GM18951 (cell line): Measurements from ENCODE around the gene MAP3K4.
"Not testable (repeated sequence)": the region's sequence is repeated elsewhere in the genome, so short reads cannot be mapped to it uniquely, and the experiment has no call there.

Experiments
- POLR2A ChIP-seq: IDR thresholded peaks from 4 replicates; pipeline ENCODE4 v1.6.1; 2011; ENCODE audit warnings: mild to moderate bottlenecking; ENCODE audit not compliant: insufficient read length, insufficient read depth; ENCODE audit errors: extremely low read depth
- in situ Hi-C: fragments of 300-500 bp; cut with MboI; formaldehyde crosslinking; loops from one replicate; pipeline ENCODE4 v1.12.0; 2022; ENCODE audit warnings: low sequenced_read_pairs, mixed read lengths, inconsistent platforms; ENCODE audit not compliant: unreplicated experiment

MAP3K4 gene

DNA sequence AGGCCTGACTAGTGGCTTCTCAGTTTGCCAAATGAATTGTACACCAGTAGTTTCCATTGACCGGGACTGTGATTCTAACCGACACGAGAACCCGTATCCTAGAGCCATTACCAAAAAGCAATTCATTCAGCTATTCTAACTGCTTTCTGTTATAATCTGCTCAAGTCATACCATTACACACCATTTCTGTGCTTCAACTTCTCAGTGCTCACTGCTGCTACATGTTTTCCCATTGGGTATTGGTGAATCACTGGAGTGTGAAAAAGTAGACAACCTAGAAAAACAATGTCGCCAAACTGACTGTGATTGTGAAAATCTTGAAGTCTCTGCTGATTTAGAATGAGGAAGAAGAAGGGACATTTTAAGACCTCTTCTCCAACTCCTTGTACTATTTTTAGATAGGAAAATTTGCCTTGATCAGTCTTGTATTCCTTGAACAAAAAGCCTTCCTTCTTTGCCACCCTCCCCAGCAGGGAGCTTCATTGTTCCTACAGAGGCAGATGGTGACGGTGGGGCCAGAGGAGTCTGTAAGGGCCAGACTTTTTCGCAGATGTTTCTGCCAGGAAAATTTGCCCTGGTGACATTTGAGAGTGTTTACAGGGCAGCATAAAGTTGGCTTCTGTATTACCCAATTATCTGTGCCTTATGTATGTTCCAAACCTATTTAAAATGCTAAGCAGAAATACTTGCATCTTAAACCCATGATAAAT is 31.7 kb upstream of the MAP3K4 start:
- no peak for TF ChIP-seq POLR2A
- in situ Hi-C loops = no loop called here

DNA sequence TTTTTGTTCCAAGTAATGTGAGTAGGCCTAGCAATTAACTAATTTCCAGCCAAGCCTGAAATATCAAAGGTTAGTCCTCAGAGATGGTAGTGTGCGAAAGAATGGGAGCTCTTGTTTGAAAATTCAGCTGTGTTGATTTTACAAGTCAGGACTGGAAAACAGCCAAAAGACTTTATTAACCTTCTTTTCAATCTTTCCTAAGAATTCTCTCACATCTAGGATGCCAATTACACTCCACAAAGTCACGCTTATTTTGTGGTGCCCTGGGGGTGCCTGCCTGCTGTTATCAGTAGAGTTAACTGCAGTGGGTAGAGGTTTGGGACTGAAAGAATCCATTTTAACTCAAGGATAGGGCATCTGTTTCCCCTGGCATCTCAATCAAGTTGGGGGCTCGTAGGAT is 30.7 kb upstream of the MAP3K4 start:
- TF ChIP-seq POLR2A = no peak
- in situ Hi-C loops = no loop called here

DNA sequence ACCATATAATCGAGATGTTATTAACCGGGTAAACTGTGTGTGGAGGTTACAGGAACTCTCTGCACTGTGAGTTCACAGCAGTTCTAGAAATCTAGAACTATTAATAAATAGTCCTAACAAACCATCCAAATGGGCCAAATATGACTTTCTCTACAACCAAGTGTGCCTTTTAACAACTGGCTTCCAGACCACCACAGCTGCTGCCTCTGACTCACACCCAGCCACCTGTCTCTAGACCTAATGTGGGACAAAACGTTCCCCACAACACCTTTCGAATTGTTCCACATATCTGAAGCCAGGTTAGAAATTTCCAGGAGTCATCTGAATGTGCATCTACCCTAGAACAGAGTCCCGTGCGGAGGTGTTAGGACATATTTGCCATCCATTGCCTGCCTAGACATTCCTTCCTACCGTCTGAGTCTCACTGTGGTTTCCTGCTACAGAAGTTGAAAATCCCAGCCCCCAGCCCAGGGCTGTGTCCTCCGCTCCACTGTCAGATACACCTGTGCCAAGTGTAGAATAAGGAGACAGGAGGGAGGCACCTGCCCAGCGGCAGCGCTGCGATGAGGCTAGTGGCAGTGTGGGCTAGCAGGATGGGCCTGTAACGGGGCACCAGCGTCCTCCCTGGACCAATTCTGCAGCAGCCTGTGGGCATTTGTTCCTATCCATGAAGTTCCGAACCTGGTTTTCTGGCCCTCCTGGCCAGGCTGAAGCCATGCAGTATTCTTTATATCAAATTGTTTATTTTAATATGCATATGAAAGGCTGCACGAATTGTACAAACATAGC is 28.5 kb upstream of the MAP3K4 start:
- no peak for TF ChIP-seq POLR2A
- in situ Hi-C loops = no loop called here

DNA sequence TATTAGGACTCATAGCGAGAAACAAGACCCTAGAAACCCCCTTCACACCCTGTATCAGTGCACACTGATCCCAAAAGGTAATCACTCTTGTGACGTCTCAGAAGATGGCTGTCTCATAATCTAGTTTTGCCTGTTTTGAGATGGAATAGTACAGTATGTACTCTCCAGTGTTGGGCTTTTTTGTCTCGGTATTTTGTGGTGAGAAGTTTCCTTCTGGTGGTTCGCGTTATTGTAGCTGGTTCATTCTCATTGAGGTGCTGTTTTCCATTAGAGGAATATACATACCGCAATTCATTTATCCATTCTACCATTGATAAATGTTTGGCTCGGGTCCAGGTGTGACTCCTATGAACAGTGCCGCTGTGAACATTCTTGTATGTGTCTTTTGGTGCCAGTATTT is 27.9 kb upstream of the MAP3K4 start:
- in situ Hi-C loops = no loop called here

DNA sequence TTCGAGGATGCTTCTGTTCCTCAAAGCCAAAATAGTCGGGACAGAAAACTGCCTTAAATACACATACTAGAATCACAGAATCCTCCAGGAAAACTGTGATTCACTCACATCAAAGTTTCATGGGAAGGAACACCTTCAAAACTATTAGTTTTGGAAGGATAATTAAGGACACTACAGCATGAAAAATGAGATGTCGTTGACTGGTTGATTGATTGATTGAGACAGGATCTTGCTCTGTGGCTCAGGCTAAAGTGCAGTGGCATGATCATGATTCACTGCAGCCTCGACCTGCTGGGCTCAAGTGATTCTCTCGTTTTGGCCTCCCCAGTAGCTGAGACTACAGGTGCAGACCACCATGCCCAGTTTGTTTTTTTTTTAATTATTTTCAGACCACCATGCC is 25.7 kb upstream of the MAP3K4 start:
- in situ Hi-C loops = no loop called here
- no peak for TF ChIP-seq POLR2A

More for the DNA sequence above, 27.9 kb upstream of the MAP3K4 start:
- TF ChIP-seq POLR2A = no peak

DNA sequence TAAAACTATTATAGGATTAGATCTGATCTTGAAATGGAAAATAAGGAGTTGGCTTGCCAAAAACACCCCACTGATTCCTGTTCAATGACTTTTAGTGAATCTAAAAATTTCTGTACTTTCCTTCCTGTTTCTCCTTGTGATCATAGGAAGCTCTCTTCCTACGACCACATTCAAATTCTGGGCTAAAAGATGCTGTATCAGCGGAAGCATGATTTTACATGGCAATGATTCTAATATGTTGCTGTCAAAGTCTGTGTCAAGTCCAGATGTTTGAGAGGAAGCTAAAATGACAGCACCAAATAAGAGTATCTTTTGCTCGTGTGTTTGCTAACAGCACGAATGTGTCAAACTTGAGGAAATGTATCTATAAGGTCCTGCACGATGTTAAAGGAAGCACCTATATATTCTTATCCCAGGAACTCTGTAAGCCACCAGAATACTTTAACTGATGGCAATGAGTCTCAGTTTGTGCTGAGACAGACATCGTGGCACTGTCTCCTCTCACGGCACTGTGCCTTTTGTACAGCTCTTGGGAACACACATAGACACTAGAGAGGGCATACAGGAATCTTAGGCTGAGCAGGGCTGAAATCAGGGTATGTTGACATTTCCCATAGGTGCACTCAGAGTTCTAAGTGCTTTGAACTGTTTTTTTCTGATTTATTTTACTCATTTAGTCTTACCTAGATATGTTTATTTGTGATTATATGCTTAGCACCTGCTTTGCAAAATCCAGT is 24.9 kb upstream of the MAP3K4 start:
- in situ Hi-C loops = no loop called here
- TF ChIP-seq POLR2A = no peak

DNA sequence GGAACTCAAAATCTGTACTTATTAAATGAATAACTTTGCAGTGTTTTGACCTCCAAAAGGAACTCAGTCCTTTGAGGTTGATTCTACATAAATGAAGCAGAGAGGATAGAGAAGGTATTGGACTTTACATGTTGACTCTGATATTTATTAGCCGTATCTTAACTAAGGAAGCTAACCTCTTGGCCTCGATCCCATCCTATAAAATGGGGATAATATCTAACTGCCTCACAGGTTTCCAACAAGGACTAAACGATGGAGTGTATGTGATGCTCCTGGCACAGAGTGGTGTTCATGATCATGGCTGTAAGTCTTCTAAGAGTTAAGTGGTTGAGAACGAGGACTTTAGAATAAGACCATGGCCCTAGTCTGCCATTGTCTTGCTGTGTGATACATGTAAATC is 24.2 kb upstream of the MAP3K4 start:
- in situ Hi-C loops = no loop called here
- TF ChIP-seq POLR2A = no peak

DNA sequence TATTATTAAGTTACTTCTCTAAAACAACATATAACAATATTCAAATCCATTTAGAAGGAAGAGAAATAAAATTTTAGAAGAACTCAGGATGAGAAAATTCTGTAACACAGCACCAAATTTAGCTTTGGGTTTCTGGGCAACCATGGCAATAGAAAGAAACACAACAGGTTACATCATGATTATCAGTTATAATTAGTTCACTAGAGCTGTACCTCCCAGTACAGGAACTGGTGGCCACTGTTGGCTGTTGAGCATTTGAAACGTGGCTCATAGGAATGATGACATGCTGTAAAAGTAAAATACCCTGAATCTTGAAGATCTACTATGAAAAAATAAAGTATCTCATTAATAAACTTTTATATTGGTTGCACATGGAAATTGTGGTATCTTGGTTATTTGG is 23.7 kb upstream of the MAP3K4 start:
- in situ Hi-C loops = no loop called here
- TF ChIP-seq POLR2A = no peak

DNA sequence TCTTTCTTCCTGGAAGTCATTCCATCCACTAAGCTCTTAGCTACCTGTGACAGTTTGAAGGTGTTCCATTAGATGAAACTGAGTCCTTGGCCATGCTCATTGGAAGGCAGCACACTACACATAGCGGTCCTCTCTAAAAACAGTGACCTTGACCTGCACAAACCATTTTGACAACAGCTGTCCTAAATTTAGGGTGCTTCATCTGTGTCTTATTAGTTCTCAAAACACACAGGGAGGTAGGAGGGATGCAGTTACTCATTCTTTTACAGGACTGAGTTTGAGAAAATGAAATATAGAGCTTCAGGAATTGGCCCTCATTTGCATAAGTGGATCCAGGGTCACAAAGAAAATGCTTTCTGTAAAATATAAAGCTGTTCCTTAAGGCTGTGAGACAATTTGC is 20.4 kb upstream of the MAP3K4 start:
- in situ Hi-C loops = no loop called here
- no peak for TF ChIP-seq POLR2A

DNA sequence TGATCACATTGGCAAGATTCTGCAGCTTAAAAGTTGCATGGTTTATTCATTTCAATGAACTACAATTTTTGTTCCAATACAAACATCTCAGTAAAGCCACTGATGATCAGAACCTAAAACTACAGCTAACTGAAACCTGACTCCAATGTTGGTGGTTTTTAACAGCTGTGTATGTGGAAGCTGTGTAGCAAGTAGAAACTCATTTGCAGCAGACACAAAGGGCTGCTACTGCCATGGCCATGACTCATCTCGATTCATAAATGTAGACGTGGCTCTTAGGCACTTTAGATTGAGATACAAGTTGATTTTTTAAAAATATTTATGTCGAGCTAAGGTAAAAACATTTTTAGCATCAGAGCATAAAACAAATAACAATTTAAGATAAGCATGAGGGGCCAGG is 19.5 kb upstream of the MAP3K4 start:
- in situ Hi-C loops = no loop called here
- no peak for TF ChIP-seq POLR2A

DNA sequence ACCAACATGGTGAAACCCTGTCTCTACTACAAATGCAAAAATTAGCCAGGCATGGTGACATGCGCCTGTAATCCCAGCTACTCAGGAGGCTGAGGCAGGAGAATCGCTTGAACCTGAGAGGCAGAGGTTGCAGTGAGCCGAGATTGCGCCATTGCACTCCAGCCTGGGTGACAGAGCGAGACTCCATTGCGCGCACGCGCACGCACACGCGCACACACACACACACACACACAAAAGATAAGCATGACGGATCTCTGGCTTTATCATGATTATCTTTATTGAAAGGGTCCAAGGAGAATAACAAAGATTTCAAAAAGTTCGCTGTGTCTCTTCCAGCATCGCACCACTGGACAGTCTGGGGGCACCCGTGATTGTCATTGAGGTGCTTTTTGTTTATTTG is 19.0 kb upstream of the MAP3K4 start:
- in situ Hi-C loops = not testable (repeated sequence)

DNA sequence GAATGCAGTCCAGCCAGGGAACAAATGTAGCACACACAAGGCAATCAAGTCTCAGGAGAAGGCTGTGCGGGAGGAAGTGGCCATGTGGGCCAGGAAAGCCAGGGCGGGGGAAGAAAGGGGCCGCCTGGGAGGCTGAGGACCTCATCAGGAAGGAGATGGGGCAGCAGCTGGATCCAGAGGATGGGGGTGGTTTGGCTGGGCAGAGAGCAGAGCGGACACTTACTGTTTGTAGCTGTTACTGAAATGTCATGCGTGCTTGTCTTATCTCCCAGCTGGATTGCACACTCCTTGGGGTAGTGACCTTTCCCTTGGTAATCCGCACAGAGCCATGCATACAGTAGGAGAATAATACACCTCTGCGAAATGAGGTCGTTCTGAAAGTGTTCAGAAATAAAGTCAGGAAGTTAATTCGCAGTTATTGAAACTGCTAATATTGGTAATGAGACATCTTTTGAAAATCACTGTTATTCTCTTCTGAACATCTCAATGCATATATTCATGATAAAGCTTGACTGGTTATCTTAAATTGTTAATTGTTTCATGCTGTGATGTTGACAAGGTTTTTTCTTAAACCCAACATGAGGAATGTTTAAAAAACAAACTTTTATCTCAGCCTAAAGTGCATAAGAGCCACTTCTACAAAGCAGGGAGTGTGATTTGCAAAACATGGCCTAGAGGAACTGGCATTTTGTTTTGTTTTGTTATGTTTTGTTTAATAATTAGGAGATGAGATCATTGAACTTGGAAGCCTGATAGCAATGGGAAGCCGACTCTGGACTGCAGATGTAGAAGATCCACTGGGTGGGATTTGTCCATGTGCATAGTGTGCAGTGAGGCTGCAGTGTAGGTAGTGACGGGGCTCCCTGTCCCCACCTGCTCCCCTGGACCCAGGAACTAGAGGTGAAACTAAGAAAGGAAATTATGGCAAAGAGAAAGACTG is 18.0 kb upstream of the MAP3K4 start:
- in situ Hi-C loops = no loop called here
- no peak for TF ChIP-seq POLR2A

DNA sequence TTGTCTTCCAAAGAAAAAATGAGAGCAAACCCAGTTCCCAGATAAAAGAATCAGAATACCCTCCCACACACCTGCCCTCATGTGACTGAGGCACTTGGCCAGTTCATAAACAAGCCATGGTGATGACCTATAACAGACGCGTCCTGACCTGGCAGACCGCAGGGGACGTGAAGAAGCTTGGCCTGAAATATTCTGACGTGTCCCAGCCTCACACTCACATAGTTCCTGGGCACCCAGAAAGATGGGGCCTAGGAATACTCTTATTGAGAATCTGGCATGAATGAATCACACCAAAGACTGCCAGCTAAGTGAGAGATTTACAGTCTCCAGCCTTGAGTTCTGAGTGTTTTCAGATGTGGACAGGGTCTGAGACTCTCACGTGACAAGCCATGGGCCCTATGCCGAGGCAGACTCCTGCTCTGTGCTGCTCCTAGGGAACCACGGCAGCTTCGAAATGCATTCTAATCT is 17.2 kb upstream of the MAP3K4 start:
- in situ Hi-C loops = no loop called here
- TF ChIP-seq POLR2A = no peak
